HEK293 (cell line): ENCODE data around the gene NDST1.

Experiments used
- CTCF ChIP-seq: fragments of 450-650 bp; formaldehyde crosslinking; IDR thresholded peaks from 2 replicates; pipeline ENCODE4 v1.5.1; 2016; ENCODE audit warnings: missing biosample characterization, missing genetic modification characterization
- PBX3 ChIP-seq: sonication (generic); formaldehyde crosslinking; IDR thresholded peaks from 2 replicates; pipeline ENCODE4 v1.8.1; 2022; ENCODE audit warnings: mild to moderate bottlenecking, moderate library complexity, missing genetic modification reagents
- ZNF266 ChIP-seq: fragments of 450-650 bp; formaldehyde crosslinking; IDR thresholded peaks from 2 replicates; pipeline ENCODE4 v1.5.1; 2016; ENCODE audit warnings: missing biosample characterization, missing genetic modification characterization, low read depth
- ZNF274 ChIP-seq, 2 experiments: fragments of 200-500 bp in 1 of 2; fragments of 450-650 bp in 1 of 2; sonication (Bioruptor generic) in 1 of 2; formaldehyde crosslinking in 1 of 2; IDR thresholded peaks; 2 replicates each; pipeline versions ENCODE4 v1.5.1 to v1.6.1; 2014 to 2016; ENCODE audit warnings: borderline replicate concordance in 1 of 2, inconsistent platforms in 1 of 2, low read length in 1 of 2, missing biosample characterization in 1 of 2, missing genetic modification characterization in 1 of 2

GRCh38 chr5:150558088-150558621, 50.2 kb downstream of the NDST1 start:
- TF ChIP-seq CTCF (tag by site-specific recombination): no peak
- TF ChIP-seq PBX3 (CRISPR knock-in tag): no peak
- no peak for TF ChIP-seq ZNF266 (tag by site-specific recombination)
- no peak for TF ChIP-seq ZNF274 (IDR thresholded peaks at IDR 0.05; ENCODE audit: low read length)
- TF ChIP-seq ZNF274 (tag by site-specific recombination; IDR thresholded peaks at IDR 0.05; ENCODE audit: borderline replicate concordance): no peak
